ENCODE results near the gene TATDN2.

DNA sequence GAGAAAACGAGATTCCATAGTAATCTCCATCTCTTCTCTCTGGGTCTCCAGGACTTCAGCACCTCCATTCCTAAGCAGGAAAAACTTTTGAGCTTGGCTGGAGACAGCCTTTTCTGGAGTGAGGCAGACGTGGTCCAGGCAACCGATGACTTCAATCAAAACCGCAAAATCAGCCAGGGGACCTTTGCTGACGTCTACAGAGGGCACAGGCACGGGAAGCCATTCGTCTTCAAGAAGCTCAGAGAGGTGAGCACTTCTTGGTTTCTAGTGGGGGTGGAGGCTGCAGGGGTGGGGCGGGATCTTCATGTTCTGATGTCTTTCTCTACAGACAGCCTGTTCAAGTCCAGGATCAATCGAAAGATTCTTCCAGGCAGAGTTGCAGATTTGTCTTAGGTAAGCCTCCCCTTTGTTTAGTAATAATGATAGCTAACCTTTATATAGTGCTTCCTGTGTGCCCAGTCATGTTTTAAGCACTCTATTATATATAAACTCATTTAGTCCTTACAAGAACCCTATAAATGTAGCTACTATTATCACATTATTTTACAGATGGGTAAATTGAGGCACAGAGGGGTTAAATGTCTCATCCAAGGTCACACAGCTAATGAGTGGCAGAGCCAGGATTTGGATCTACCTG, 35.0 kb upstream of the TATDN2 start:
- TF ChIP-seq, protein P1, sequence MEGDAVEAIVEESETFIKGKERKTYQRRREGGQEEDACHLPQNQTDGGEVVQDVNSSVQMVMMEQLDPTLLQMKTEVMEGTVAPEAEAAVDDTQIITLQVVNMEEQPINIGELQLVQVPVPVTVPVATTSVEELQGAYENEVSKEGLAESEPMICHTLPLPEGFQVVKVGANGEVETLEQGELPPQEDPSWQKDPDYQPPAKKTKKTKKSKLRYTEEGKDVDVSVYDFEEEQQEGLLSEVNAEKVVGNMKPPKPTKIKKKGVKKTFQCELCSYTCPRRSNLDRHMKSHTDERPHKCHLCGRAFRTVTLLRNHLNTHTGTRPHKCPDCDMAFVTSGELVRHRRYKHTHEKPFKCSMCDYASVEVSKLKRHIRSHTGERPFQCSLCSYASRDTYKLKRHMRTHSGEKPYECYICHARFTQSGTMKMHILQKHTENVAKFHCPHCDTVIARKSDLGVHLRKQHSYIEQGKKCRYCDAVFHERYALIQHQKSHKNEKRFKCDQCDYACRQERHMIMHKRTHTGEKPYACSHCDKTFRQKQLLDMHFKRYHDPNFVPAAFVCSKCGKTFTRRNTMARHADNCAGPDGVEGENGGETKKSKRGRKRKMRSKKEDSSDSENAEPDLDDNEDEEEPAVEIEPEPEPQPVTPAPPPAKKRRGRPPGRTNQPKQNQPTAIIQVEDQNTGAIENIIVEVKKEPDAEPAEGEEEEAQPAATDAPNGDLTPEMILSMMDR (IDR thresholded peaks at IDR 0.05), result no peak
- no peak for TF ChIP-seq TCF7L2 (IDR thresholded peaks at IDR 0.05; ENCODE audit: low read depth, low read length)
- TF ChIP-seq, protein P2, sequence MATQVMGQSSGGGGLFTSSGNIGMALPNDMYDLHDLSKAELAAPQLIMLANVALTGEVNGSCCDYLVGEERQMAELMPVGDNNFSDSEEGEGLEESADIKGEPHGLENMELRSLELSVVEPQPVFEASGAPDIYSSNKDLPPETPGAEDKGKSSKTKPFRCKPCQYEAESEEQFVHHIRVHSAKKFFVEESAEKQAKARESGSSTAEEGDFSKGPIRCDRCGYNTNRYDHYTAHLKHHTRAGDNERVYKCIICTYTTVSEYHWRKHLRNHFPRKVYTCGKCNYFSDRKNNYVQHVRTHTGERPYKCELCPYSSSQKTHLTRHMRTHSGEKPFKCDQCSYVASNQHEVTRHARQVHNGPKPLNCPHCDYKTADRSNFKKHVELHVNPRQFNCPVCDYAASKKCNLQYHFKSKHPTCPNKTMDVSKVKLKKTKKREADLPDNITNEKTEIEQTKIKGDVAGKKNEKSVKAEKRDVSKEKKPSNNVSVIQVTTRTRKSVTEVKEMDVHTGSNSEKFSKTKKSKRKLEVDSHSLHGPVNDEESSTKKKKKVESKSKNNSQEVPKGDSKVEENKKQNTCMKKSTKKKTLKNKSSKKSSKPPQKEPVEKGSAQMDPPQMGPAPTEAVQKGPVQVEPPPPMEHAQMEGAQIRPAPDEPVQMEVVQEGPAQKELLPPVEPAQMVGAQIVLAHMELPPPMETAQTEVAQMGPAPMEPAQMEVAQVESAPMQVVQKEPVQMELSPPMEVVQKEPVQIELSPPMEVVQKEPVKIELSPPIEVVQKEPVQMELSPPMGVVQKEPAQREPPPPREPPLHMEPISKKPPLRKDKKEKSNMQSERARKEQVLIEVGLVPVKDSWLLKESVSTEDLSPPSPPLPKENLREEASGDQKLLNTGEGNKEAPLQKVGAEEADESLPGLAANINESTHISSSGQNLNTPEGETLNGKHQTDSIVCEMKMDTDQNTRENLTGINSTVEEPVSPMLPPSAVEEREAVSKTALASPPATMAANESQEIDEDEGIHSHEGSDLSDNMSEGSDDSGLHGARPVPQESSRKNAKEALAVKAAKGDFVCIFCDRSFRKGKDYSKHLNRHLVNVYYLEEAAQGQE (IDR thresholded peaks at IDR 0.05; ENCODE audit: insufficient read depth in 1 of 2, low read depth in 2 of 2, low read length in 1 of 2), result no peak
